Ectodermal cell (in vitro differentiated cells): ENCODE measurements around the gene HIVEP2.
A peak's percentile ranks its signal among the peaks of the same experiment; 100 is the strongest.

Experiments
- H3K27ac ChIP-seq: 2 replicates; pipeline ENCODE4 v1.7.0; 2013; ENCODE audit warnings: mild to moderate bottlenecking, low read depth, low read length; ENCODE audit not compliant: insufficient read depth, poor library complexity, severe bottlenecking
- H3K27me3 ChIP-seq: 2 replicates; pipeline ENCODE4 v1.7.0; 2013; ENCODE audit warnings: mild to moderate bottlenecking, low read length; ENCODE audit not compliant: insufficient read depth, control insufficient read depth, poor library complexity, severe bottlenecking
- H3K36me3 ChIP-seq: one replicate; pipeline ENCODE4 v1.7.0; 2013; ENCODE audit warnings: low read length; ENCODE audit not compliant: control insufficient read depth, insufficient read depth
- H3K4me1 ChIP-seq: one replicate; pipeline ENCODE4 v1.7.0; 2013; ENCODE audit warnings: low read length; ENCODE audit not compliant: control insufficient read depth, insufficient read depth
- H3K4me3 ChIP-seq: 2 replicates; pipeline ENCODE4 v1.7.0; 2013; ENCODE audit warnings: low read depth, low read length, control low read depth; ENCODE audit not compliant: insufficient read depth
- H3K9me3 ChIP-seq: 2 replicates; pipeline ENCODE4 v1.7.0; 2013; ENCODE audit warnings: mild to moderate bottlenecking, low read length, moderate library complexity; ENCODE audit not compliant: control insufficient read depth
- WGBS, 2 experiments: methylation state at CpG; one replicate each; pipeline ENCODE4 v1.1.7; 2013; ENCODE audit warnings: missing lambda C conversion rate in 2 of 2; 5-methylcytosine and 5-hydroxymethylcytosine counted together

HIVEP2 gene

GRCh38 chr6:142960098-142960497 is 15.1 kb upstream of the HIVEP2 start:
- no peak overlapping the region for H3K4me3 ChIP-seq
- no peak overlapping the region for H3K27ac ChIP-seq
- H3K27me3 ChIP-seq, result no peaks in the 10 kb centered on the region
- no peaks in the 10 kb centered on the region for H3K9me3 ChIP-seq
- H3K4me1 ChIP-seq, result no peaks in the 10 kb centered on the region
- no peaks in the 10 kb centered on the region for H3K36me3 ChIP-seq

GRCh38 chr6:142958343-142958742 is 13.4 kb upstream of the HIVEP2 start:
- Histone ChIP-seq H3K27me3 (no peaks in the 10 kb centered on the region), H3K36me3 (no peaks in the 10 kb centered on the region), H3K4me3 (no peak overlapping the region), H3K4me1 (no peaks in the 10 kb centered on the region), H3K27ac (no peak overlapping the region), H3K9me3 (no peaks in the 10 kb centered on the region)
- WGBS, 2 experiments, result 89 to 90% methylated on average over 4 of the region's 4 CpGs

GRCh38 chr6:142956726-142957125 is 11.8 kb upstream of the HIVEP2 start:
- 83 to 92% methylated on average over 1 of the region's 1 CpG for WGBS, 2 experiments
- Histone ChIP-seq H3K9me3 (no peaks in the 10 kb centered on the region), H3K36me3 (no peaks in the 10 kb centered on the region), H3K4me3 (no peak overlapping the region), H3K4me1 (no peaks in the 10 kb centered on the region), H3K27ac (no peak overlapping the region), H3K27me3 (no peaks in the 10 kb centered on the region)

GRCh38 chr6:142954844-142955243 is 9.9 kb upstream of the HIVEP2 start:
- H3K4me3 ChIP-seq, result no peak overlapping the region
- no peaks in the 10 kb centered on the region for H3K9me3 ChIP-seq
- H3K36me3 ChIP-seq, result no peaks in the 10 kb centered on the region
- no peaks in the 10 kb centered on the region for H3K27me3 ChIP-seq
- H3K4me1 ChIP-seq, result no peaks in the 10 kb centered on the region
- 93 to 94% methylated on average over 1 to 2 of the region's 2 CpGs for WGBS, 2 experiments
- H3K27ac ChIP-seq, result no peak overlapping the region

GRCh38 chr6:142953373-142954273 is 8.6 kb upstream of the HIVEP2 start:
- H3K27me3 ChIP-seq, result peaks cover 1% of the 10 kb centered on the region
- 92 to 95% methylated on average over 3 to 5 of the region's 5 CpGs for WGBS, 2 experiments
- no peak overlapping the region for H3K4me3 ChIP-seq
- H3K27ac ChIP-seq, result no peak overlapping the region
- no peaks in the 10 kb centered on the region for H3K36me3 ChIP-seq
- no peaks in the 10 kb centered on the region for H3K4me1 ChIP-seq
- H3K9me3 ChIP-seq, result no peaks in the 10 kb centered on the region

GRCh38 chr6:142952614-142953013 is 7.6 kb upstream of the HIVEP2 start:
- peaks cover 11% of the 10 kb centered on the region for H3K27me3 ChIP-seq
- no peak overlapping the region for H3K4me3 ChIP-seq
- no peak overlapping the region for H3K27ac ChIP-seq
- WGBS, 2 experiments, result 88 to 91% methylated on average over 3 of the region's 3 CpGs
- H3K9me3 ChIP-seq, result no peaks in the 10 kb centered on the region
- H3K36me3 ChIP-seq, result no peaks in the 10 kb centered on the region
- H3K4me1 ChIP-seq, result peaks cover 6% of the 10 kb centered on the region

GRCh38 chr6:142950291-142950690 is 5.3 kb upstream of the HIVEP2 start:
- H3K4me1 ChIP-seq, result peaks cover 8% of the 10 kb centered on the region
- no peaks in the 10 kb centered on the region for H3K9me3 ChIP-seq
- no peak overlapping the region for H3K4me3 ChIP-seq
- peaks cover 34% of the 10 kb centered on the region for H3K27me3 ChIP-seq
- H3K36me3 ChIP-seq, result no peaks in the 10 kb centered on the region
- 89 to 98% methylated on average over 1 of the region's 1 CpG for WGBS, 2 experiments
- no peak overlapping the region for H3K27ac ChIP-seq

GRCh38 chr6:142947714-142948480 is 2.9 kb upstream of the HIVEP2 start:
- Histone ChIP-seq H3K27ac (no peak overlapping the region), H3K4me3 (peak overlapping the region; percentile 77)
- WGBS, 2 experiments, result 6 to 11% methylated on average over 11 to 12 of the region's 12 CpGs

GRCh38 chr6:142946924-142947713 is 2.1 kb upstream of the HIVEP2 start:
- peaks cover 50% of the 10 kb centered on the region for H3K27me3 ChIP-seq
- peaks cover 18% of the 10 kb centered on the region for H3K4me1 ChIP-seq
- peak overlapping the region; percentile 77 for H3K4me3 ChIP-seq
- 0% methylated on average over 77 of the region's 77 CpGs for WGBS, 2 experiments
- H3K27ac ChIP-seq, result no peak overlapping the region
- H3K9me3 ChIP-seq, result no peaks in the 10 kb centered on the region
- no peaks in the 10 kb centered on the region for H3K36me3 ChIP-seq

More at GRCh38 chr6:142947714-142948480, 2.9 kb upstream of the HIVEP2 start:
- no peaks in the 10 kb centered on the region for H3K9me3 ChIP-seq
- H3K27me3 ChIP-seq, result peaks cover 50% of the 10 kb centered on the region
- no peaks in the 10 kb centered on the region for H3K36me3 ChIP-seq
- H3K4me1 ChIP-seq, result peaks cover 18% of the 10 kb centered on the region
